Measurements from ENCODE around the gene SPPL2B.

The SPPL2B gene

DNA sequence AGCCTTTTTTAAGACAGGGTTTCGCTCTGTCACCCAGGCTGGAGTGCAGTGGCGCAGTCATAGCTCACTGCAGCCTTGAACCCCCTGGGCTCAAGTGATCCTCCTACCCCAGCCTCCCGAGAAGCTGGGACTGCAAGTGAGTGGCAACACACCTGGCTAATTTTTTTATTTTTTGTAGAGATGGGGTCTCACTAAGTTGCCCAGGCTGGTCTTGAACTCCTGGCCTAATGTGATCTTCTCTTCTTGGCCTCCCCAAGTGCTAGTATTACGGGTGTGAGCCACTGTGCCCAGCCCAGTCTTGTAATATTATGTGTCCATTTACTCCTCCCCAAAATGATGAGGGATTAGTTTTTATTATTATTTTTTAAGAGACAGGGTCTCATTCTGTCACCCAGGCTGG lies 17.4 kb upstream of the SPPL2B start:
- Histone ChIP-seq H2AFZ (ENCODE audit: low read depth, low read length, severe bottlenecking) (no peak overlapping the region), H3K4me3 (ENCODE audit: insufficient read depth, low read length, poor library complexity, severe bottlenecking) (no peak overlapping the region), H4K20me1 (ENCODE audit: low read depth, low read length) (no peaks in the 10 kb centered on the region), H3K27ac (ENCODE audit: low read depth, low read length) (no peak overlapping the region), H3K9me2 (replicated peaks; ENCODE audit: insufficient read depth, low read length) (no peaks in the 10 kb centered on the region), H3K79me2 (ENCODE audit: insufficient read depth, low read length) (no peaks in the 10 kb centered on the region), H3K4me2 (ENCODE audit: low read depth, low read length, poor library complexity, severe bottlenecking) (no peak overlapping the region), H3F3A (ENCODE audit: insufficient read depth) (no peaks in the 10 kb centered on the region), H3K36me3 (ENCODE audit: low read length) (no peaks in the 10 kb centered on the region), H3K27me3 (ENCODE audit: low read length) (no peaks in the 10 kb centered on the region), H3K9me3 (ENCODE audit: insufficient read depth, low read length) (0 out of 2 replicates have a peak, but pooled peaks cover 9% of the 10 kb centered on the region), H3K9ac (ENCODE audit: low read length) (no peak overlapping the region)
- no peak for TF ChIP-seq EZH2phosphoT487 (conservative IDR thresholded peaks at IDR 0.05; ENCODE audit: low read length)
- TF ChIP-seq, protein P1, sequence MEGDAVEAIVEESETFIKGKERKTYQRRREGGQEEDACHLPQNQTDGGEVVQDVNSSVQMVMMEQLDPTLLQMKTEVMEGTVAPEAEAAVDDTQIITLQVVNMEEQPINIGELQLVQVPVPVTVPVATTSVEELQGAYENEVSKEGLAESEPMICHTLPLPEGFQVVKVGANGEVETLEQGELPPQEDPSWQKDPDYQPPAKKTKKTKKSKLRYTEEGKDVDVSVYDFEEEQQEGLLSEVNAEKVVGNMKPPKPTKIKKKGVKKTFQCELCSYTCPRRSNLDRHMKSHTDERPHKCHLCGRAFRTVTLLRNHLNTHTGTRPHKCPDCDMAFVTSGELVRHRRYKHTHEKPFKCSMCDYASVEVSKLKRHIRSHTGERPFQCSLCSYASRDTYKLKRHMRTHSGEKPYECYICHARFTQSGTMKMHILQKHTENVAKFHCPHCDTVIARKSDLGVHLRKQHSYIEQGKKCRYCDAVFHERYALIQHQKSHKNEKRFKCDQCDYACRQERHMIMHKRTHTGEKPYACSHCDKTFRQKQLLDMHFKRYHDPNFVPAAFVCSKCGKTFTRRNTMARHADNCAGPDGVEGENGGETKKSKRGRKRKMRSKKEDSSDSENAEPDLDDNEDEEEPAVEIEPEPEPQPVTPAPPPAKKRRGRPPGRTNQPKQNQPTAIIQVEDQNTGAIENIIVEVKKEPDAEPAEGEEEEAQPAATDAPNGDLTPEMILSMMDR (IDR thresholded peaks at IDR 0.05; ENCODE audit: insufficient read depth, low read length, poor library complexity, severe bottlenecking), result no peak

DNA sequence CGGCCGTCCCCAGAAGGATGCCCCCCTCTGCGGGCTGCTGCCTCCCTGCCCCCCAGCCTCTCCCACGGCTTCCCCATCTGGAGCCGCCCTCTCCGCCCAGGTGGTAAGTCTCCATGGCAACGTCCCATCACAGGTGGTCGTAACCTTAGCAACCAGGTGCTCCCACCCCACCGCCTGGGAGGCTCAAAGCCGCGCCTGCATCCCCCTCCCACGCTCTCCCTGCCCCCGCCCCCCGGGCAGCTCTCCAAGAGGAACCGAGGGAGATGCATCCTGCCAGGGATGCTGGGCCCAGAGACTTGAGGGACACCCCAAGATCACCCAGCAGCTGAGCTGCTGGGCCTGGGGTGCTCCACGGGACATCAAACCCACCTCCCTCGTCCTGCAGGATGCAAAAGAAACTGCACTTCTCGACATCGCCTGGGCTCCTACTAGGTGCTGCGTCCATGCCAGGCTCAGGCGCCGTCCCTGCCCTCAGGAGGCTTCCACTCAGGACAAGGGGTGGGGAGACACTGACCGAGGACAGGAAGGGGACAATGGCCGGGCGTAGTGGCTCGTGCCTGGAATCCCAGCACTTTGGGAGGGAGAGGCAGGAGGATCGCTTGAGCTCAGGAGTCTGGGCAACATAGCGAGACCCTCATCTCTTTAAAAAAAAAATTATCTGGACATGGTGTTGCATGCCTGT lies 15.5 kb upstream of the SPPL2B start:
- 0 out of 2 replicates have a peak, but pooled peaks cover 9% of the 10 kb centered on the region for H3K9me3 ChIP-seq (ENCODE audit: insufficient read depth, low read length)
- H3K79me2 ChIP-seq (ENCODE audit: insufficient read depth, low read length), result no peaks in the 10 kb centered on the region
- H2AFZ ChIP-seq (ENCODE audit: low read depth, low read length, severe bottlenecking), result no peak overlapping the region
- H3F3A ChIP-seq (ENCODE audit: insufficient read depth), result no peaks in the 10 kb centered on the region; the same call in 1 of the 2 replicates
- no peaks in the 10 kb centered on the region for H3K9me2 ChIP-seq (replicated peaks; ENCODE audit: insufficient read depth, low read length)
- H3K9ac ChIP-seq (ENCODE audit: low read length), result no peak overlapping the region
- TF ChIP-seq, protein P1 (IDR thresholded peaks at IDR 0.05; ENCODE audit: insufficient read depth, low read length, poor library complexity, severe bottlenecking), result no peak
- TF ChIP-seq EZH2phosphoT487 (conservative IDR thresholded peaks at IDR 0.05; ENCODE audit: low read length), result no peak
- H3K4me3 ChIP-seq (ENCODE audit: insufficient read depth, low read length, poor library complexity, severe bottlenecking), result no peak overlapping the region
- no peaks in the 10 kb centered on the region for H3K27me3 ChIP-seq (ENCODE audit: low read length)
- no peak overlapping the region for H3K4me2 ChIP-seq (ENCODE audit: low read depth, low read length, poor library complexity, severe bottlenecking)
- H3K27ac ChIP-seq (ENCODE audit: low read depth, low read length), result no peak overlapping the region
- no peaks in the 10 kb centered on the region for H4K20me1 ChIP-seq (ENCODE audit: low read depth, low read length)
- H3K36me3 ChIP-seq (ENCODE audit: low read length), result no peaks in the 10 kb centered on the region

DNA sequence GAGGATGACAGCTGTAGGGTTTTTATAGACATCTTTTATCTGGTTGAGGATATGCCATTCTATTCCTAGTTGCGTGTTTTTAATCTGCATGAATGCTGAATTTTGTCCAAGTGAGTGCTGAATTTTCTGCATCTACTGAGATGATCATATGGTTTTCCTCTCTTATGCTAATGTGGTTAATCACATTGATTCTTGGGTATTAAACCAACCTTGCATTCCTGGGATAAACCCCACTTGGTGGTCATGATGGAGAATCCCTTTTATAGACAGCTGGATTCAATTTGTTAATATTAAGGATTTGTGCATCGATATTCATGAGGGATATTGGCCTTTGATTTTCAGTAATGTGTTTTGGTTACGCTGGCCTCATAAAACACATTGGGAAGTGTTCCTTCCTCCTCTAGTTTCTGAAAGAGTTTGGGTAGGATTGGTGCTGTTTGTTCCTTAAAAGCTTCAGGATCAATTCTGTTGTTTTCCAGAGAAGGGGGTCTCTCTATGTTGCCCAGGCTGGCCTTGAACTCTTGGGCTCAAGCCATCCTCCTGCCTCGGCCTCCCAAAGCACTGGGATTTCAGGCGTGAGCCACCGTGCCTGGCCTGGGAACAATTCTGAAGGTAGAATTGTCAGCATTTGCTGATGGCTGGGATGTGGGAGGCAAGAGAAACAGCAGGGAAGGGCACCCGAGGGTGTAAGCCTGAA lies 13.2 kb upstream of the SPPL2B start:
- no peak overlapping the region for H2AFZ ChIP-seq (ENCODE audit: low read depth, low read length, severe bottlenecking)
- no peaks in the 10 kb centered on the region for H3K27me3 ChIP-seq (ENCODE audit: low read length)
- H3K9me3 ChIP-seq (ENCODE audit: insufficient read depth, low read length), result 0 out of 2 replicates have a peak, but pooled peaks cover 9% of the 10 kb centered on the region
- H3F3A ChIP-seq (ENCODE audit: insufficient read depth), result peaks cover 5% of the 10 kb centered on the region; the same call in 1 of the 2 replicates
- TF ChIP-seq EZH2phosphoT487 (conservative IDR thresholded peaks at IDR 0.05; ENCODE audit: low read length), result no peak
- TF ChIP-seq, protein P1 (IDR thresholded peaks at IDR 0.05; ENCODE audit: insufficient read depth, low read length, poor library complexity, severe bottlenecking), result no peak
- H3K9ac ChIP-seq (ENCODE audit: low read length), result no peak overlapping the region
- no peak overlapping the region for H3K4me3 ChIP-seq (ENCODE audit: insufficient read depth, low read length, poor library complexity, severe bottlenecking)
- H4K20me1 ChIP-seq (ENCODE audit: low read depth, low read length), result no peaks in the 10 kb centered on the region
- H3K27ac ChIP-seq (ENCODE audit: low read depth, low read length), result no peak overlapping the region
- no peak overlapping the region for H3K4me2 ChIP-seq (ENCODE audit: low read depth, low read length, poor library complexity, severe bottlenecking)
- H3K9me2 ChIP-seq (replicated peaks; ENCODE audit: insufficient read depth, low read length), result no peaks in the 10 kb centered on the region
- no peaks in the 10 kb centered on the region for H3K36me3 ChIP-seq (ENCODE audit: low read length)
- H3K79me2 ChIP-seq (ENCODE audit: insufficient read depth, low read length), result no peaks in the 10 kb centered on the region

Measured in SU-DHL-6 (cell line).